Fibroblast of lung (primary cell): ENCODE data around the gene UACA. TPM values are rescaled to one million over a fixed set of nuclear protein-coding genes. Genes with fewer than 3 reads are reported as not detected.

Source experiments
- DNase-seq, 2 donors: peaks; one replicate each; pipeline versions ENCODE4 v3.0.0 to v3.0.0-alpha.2; 2010; ENCODE audit warnings: low read depth in 2 of 2
- H2AFZ ChIP-seq: 2 replicates; pipeline ENCODE4 v1.5.1; 2012; ENCODE audit warnings: low read length, control low read depth, inconsistent platforms
- H3K27ac ChIP-seq: 2 replicates; pipeline ENCODE4 v1.5.1; 2011; ENCODE audit warnings: low read length, control low read depth; ENCODE audit not compliant: insufficient read depth
- H3K27me3 ChIP-seq: 2 replicates; pipeline ENCODE4 v1.5.1; 2011; ENCODE audit warnings: mild to moderate bottlenecking, low read length; ENCODE audit not compliant: control insufficient read depth, insufficient read depth
- H3K36me3 ChIP-seq: 2 replicates; pipeline ENCODE4 v1.5.1; 2011; ENCODE audit warnings: low read length; ENCODE audit not compliant: control insufficient read depth, insufficient read depth
- H3K4me1 ChIP-seq: 2 replicates; pipeline ENCODE4 v1.5.1; 2011; ENCODE audit warnings: low read length; ENCODE audit not compliant: control insufficient read depth, insufficient read depth; ENCODE audit errors: extremely low read depth
- H3K4me2 ChIP-seq: 2 replicates; pipeline ENCODE4 v1.5.1; 2011; ENCODE audit warnings: low read length, control low read depth; ENCODE audit not compliant: insufficient read depth; ENCODE audit errors: extremely low read depth
- H3K4me3 ChIP-seq, 4 experiments: fragments of 200-600 bp in 1 of 4; sonication (generic) in 1 of 4; replicated peaks in 1 of 4; 2 replicates each; pipeline ENCODE4 v1.5.1; 2011 to 2016; ENCODE audit warnings: low read length in 4 of 4, low read depth in 3 of 4, mild to moderate bottlenecking in 3 of 4, control low read depth in 2 of 4, inconsistent platforms in 1 of 4, mixed read lengths in 1 of 4; ENCODE audit not compliant: insufficient read depth in 1 of 4; ENCODE audit errors: control extremely low read depth in 1 of 4
- H3K79me2 ChIP-seq: 2 replicates; pipeline ENCODE4 v1.5.1; 2012; ENCODE audit warnings: mild to moderate bottlenecking, low read length, inconsistent platforms; ENCODE audit not compliant: control insufficient read depth, insufficient read depth
- H3K9ac ChIP-seq: 2 replicates; pipeline ENCODE4 v1.5.1; 2011; ENCODE audit warnings: mild to moderate bottlenecking, low read length, control low read depth; ENCODE audit not compliant: insufficient read depth
- H3K9me3 ChIP-seq: 2 replicates; pipeline ENCODE4 v1.5.1; 2012; ENCODE audit warnings: low read depth, low read length; ENCODE audit not compliant: control insufficient read depth, insufficient read depth
- H4K20me1 ChIP-seq: 2 replicates; pipeline ENCODE4 v1.5.1; 2011; ENCODE audit warnings: low read length; ENCODE audit not compliant: control insufficient read depth, insufficient read depth; ENCODE audit errors: extremely low read depth
- CTCF ChIP-seq, 2 donors: IDR thresholded peaks in 1 of 2; conservative IDR thresholded peaks in 1 of 2; 1 replicate in 1 of 2; 2 replicates in 1 of 2; pipeline ENCODE4 v1.5.1; 2011 to 2012; ENCODE audit warnings: low read length in 2 of 2, control low read depth in 1 of 2, inconsistent platforms in 1 of 2, low read depth in 1 of 2, mild to moderate bottlenecking in 1 of 2
- EZH2 ChIP-seq: IDR thresholded peaks from 2 replicates; pipeline ENCODE4 v1.5.1; 2012; ENCODE audit warnings: low read length, control low read depth, mild to moderate bottlenecking; ENCODE audit errors: missing control alignments
- polyA plus RNA-seq, 2 donors: library from polyadenylated mRNA; depleted of rRNA in 1 of 2; stranded (reverse) in 1 of 2; unstranded in 1 of 2; fragments of >200 nt; gene quantifications; 2 replicates each; pipeline ENCODE4 v1.2.1, GENCODE V29; 2011 to 2012; ENCODE audit warnings: missing spikeins in 1 of 2
- total RNA-seq: library from RNA; depleted of rRNA; stranded (reverse); fragments of >200 nt; gene quantifications from 2 replicates; pipeline ENCODE4 v1.2.1, GENCODE V29; 2014

UACA gene
- total and polyA plus RNA-seq, 2 donors (not counting 1 experiment from before 2014, with no cell fraction given), result 170 to 187 TPM

- Histone ChIP-seq H3K9ac (no peak overlapping the region), H3K4me3 (no peak overlapping the region), H3K4me2 (no peak overlapping the region), H3K27me3 (no peaks in the 10 kb centered on the region), H4K20me1 (no peaks in the 10 kb centered on the region), H3K4me1 (peaks cover 39% of the 10 kb centered on the region), H3K79me2 (peaks cover 5% of the 10 kb centered on the region), H3K27ac (peak overlapping the region; percentile 60), H3K36me3 (no peaks in the 10 kb centered on the region), H2AFZ (no peak overlapping the region), H3K9me3 (no peaks in the 10 kb centered on the region)
- TF ChIP-seq EZH2, result no peak
- TF ChIP-seq CTCF (conservative IDR thresholded peaks at IDR 0.05 in 1 of 2, IDR thresholded peaks at IDR 0.05 in 1 of 2; ENCODE audit: low read depth in 1 of 2, low read length in 2 of 2), result no peak
- peak in 1 of 2 donors; percentile 77 for DNase-seq
Observed at GRCh38 chr15:70789213-70789612, 25.9 kb upstream of the UACA start.

- Histone ChIP-seq H3K4me2 (peak overlapping the region; percentile 13), H3K4me1 (peaks cover 37% of the 10 kb centered on the region), H3K79me2 (no peaks in the 10 kb centered on the region), H3K27ac (peak overlapping the region; percentile 60), H3K27me3 (no peaks in the 10 kb centered on the region), H3K9me3 (no peaks in the 10 kb centered on the region), H4K20me1 (no peaks in the 10 kb centered on the region), H3K36me3 (no peaks in the 10 kb centered on the region), H3K4me3 (no peak overlapping the region), H3K9ac (peak overlapping the region; percentile 14), H2AFZ (no peak overlapping the region)
- peak; percentile 78 to 83 for DNase-seq
- TF ChIP-seq CTCF (conservative IDR thresholded peaks at IDR 0.05 in 1 of 2, IDR thresholded peaks at IDR 0.05 in 1 of 2; ENCODE audit: low read depth in 1 of 2, low read length in 2 of 2) (no peak), EZH2 (no peak)
Observed at GRCh38 chr15:70788114-70789049, 25.0 kb upstream of the UACA start.

GRCh38 chr15:70786996-70787395, 23.6 kb upstream of the UACA start:
- no peak overlapping the region for H3K9ac ChIP-seq
- H3K4me3 ChIP-seq, result no peak overlapping the region
- peaks cover 34% of the 10 kb centered on the region for H3K4me1 ChIP-seq
- DNase-seq, result no peak
- no peak overlapping the region for H3K4me2 ChIP-seq
- H3K27ac ChIP-seq, result peak overlapping the region; percentile 57
- H2AFZ ChIP-seq, result no peak overlapping the region
- no peaks in the 10 kb centered on the region for H3K36me3 ChIP-seq
- TF ChIP-seq CTCF (conservative IDR thresholded peaks at IDR 0.05 in 1 of 2, IDR thresholded peaks at IDR 0.05 in 1 of 2; ENCODE audit: low read depth in 1 of 2, low read length in 2 of 2) (no peak), EZH2 (no peak)
- no peaks in the 10 kb centered on the region for H3K9me3 ChIP-seq
- no peaks in the 10 kb centered on the region for H3K79me2 ChIP-seq
- H3K27me3 ChIP-seq, result no peaks in the 10 kb centered on the region
- H4K20me1 ChIP-seq, result no peaks in the 10 kb centered on the region
